Hair follicle dermal papilla cell (primary cell): Measurements from ENCODE around the gene TMEM41B. TPM values are rescaled to one million over a fixed set of nuclear protein-coding genes. Genes with fewer than 3 reads are reported as not detected.

Experiments
- small RNA-seq: library from RNA; depleted of rRNA; stranded (forward); fragments of <200 nt; gene quantifications from one replicate; pipeline ENCODE3, GENCODE V24; 2012
- total RNA-seq: library from RNA; depleted of rRNA; stranded (reverse); fragments of >200 nt; gene quantifications from 2 replicates; pipeline ENCODE4 v1.2.3, GENCODE V29; 2012

TMEM41B gene
- total RNA-seq, result 50.5 and 55.8 TPM in 2 replicates

GRCh38 chr11:9314291-9315077 is at the start of gene TMEM41B:
Gene TMEM41B, minus strand, starts transcription at chr11:9314593. Its CDS starts 152 bp downstream, at chr11:9314441.

GRCh38 chr11:9265211-9266131 is 48.9 kb downstream of the TMEM41B start, which contains the start of gene DENND5A:
Gene DENND5A, minus strand, starts transcription at chr11:9265350. Its CDS starts 281 bp downstream, at chr11:9265069.

Small RNAs within 50 kb of the gene (small RNA-seq; reads per million reads assigned to genes)
- gene RF00017, result not detected

Other genes with a start within 250 kb of the TMEM41B start
- 3.6 and 4.4 TPM in 2 replicates for gene SCUBE2, start 223.0 kb downstream of the TMEM41B start, total RNA-seq
- 185 and 231 TPM in 2 replicates for gene DENND5A, start 49.2 kb downstream of the TMEM41B start, total RNA-seq
- 89.4 and 111 TPM in 2 replicates for gene IPO7, start 70.1 kb upstream of the TMEM41B start, total RNA-seq
- 21.7 and 28.2 TPM in 2 replicates for gene ZNF143, start 146.4 kb upstream of the TMEM41B start, total RNA-seq